IPS DF 6.9 (cell line): ENCODE results near the gene ARRDC2.
A peak's percentile ranks its signal among the peaks of the same experiment; 100 is the strongest.

Source experiments
- DNase-seq: peaks from one replicate; pipeline ENCODE4 v3.0.0-alpha.2; 2013; ENCODE audit warnings: low read depth, low spot score
- H3K27ac ChIP-seq: one replicate; pipeline ENCODE4 v1.5.1; 2013; ENCODE audit warnings: low read length, control low read depth
- H3K27me3 ChIP-seq: 2 replicates; pipeline ENCODE4 v1.6.1; 2013; ENCODE audit warnings: mild to moderate bottlenecking, low read length; ENCODE audit not compliant: control insufficient read depth, insufficient read depth
- H3K36me3 ChIP-seq: 2 replicates; pipeline ENCODE4 v1.6.1; 2013; ENCODE audit warnings: low read length; ENCODE audit not compliant: control insufficient read depth, insufficient read depth
- H3K4me1 ChIP-seq: 2 replicates; pipeline ENCODE4 v1.6.1; 2013; ENCODE audit warnings: low read length; ENCODE audit not compliant: control insufficient read depth, insufficient read depth
- H3K4me3 ChIP-seq: 2 replicates; pipeline ENCODE4 v1.5.1; 2013; ENCODE audit warnings: mild to moderate bottlenecking, low read length
- H3K9me3 ChIP-seq: 2 replicates; pipeline ENCODE4 v1.6.1; 2013; ENCODE audit warnings: low read length, inconsistent platforms; ENCODE audit not compliant: control insufficient read depth, insufficient read depth
- WGBS: extraction: QIAGEN DNeasy Blood & Tissue Kit; methylation state at CpG from one replicate; pipeline ENCODE4 v1.1.7; 2013; ENCODE audit warnings: mixed read lengths, missing lambda C conversion rate; ENCODE audit not compliant: insufficient read length, insufficient coverage; 5-methylcytosine and 5-hydroxymethylcytosine counted together

The ARRDC2 gene

DNA sequence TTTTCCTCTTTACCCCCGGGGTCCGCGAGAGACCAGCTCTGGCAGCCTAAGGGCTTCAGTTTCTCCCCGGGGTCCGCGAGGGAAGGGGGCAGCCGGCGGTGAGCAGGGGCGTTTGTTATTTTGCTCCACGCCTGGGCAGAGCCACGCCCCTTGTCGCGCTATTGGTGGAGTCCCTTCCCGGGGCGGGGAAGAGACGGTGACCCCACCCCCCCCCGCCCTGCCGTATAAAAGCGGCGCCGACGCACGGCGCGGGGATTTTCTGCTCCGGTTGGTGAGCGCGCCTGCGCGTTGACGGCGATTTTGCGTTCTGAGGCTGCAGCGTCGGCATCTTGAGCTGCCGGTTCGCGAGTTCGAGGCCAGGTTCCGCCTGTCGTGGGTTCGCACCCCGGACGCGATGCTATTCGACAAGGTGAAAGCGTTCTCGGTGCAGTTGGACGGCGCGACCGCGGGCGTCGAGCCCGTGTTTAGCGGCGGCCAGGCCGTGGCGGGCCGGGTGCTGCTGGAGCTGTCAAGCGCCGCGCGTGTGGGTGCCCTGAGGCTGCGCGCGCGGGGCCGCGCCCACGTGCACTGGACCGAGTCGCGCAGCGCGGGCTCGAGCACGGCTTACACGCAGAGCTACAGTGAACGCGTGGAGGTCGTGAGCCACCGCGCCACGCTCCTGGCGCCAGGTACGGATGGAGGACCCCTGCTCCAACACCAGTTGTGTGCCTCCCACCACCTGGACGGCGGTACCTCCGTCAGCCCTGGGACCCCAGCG is at the start of gene ARRDC2:
ARRDC2 (plus strand) TSS at position 254 of the 757 bp plus-strand sequence; CDS start at position 395, 141 bp downstream.
- no peaks in the 10 kb centered on the region for H3K27me3 ChIP-seq
- H3K27ac ChIP-seq = no peak within 1 kb of the TSS
- no CpG with 5 or more reads among the region's 92 CpGs for WGBS
- peak within 1 kb of the TSS; percentile 34; the same call in 1 of the 2 replicates for H3K4me3 ChIP-seq
- DNase-seq = peak; percentile 73
- peaks cover 3% of the 10 kb centered on the region for H3K4me1 ChIP-seq
- peaks cover 4% of the 10 kb centered on the region; the same call in 1 of the 2 replicates for H3K36me3 ChIP-seq
- no peaks in the 10 kb centered on the region for H3K9me3 ChIP-seq

DNA sequence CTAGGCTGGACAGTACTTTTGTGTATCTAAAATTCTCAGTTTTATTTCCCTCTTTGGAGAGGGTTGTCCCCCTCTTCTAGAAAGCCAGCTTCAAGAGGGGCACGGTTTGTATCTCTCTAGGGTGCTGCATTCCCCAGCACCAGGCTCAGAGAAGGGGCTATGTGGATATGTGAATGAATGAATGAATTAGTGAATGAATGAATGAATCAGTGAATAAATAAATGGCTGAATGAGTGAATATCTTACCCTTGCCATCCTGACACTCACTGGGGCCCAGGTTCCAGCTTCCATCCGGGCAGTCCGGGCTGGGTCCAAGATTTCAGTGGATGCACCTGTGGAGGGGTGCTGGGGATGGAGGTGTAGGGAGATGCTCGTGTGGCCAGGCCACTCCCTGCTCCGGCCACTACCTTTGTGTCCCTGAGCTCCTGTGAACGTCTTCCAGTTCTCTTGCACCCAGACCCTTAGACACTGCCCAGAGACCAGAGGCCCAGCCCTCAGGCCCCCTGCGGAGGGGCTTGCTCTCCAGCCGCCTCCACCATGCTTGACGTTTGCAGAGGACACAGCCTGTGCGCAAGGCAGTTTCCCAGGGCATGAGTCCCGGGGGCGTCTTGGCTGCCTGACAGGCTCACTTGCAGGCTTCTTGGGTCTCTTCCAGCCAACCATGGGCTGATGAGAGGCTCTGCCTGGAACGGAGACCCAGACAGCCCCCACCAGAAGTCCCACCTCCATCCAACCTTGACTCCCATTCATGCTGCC is 43.9 kb upstream of the ARRDC2 start:
- WGBS = no CpG with 5 or more reads among the region's 13 CpGs
- peaks cover 11% of the 10 kb centered on the region for H3K4me1 ChIP-seq
- H3K9me3 ChIP-seq = no peaks in the 10 kb centered on the region
- H3K27me3 ChIP-seq = no peaks in the 10 kb centered on the region
- no peak overlapping the region for H3K27ac ChIP-seq
- no peak overlapping the region for H3K4me3 ChIP-seq
- no peaks in the 10 kb centered on the region for H3K36me3 ChIP-seq
- DNase-seq = no peak

DNA sequence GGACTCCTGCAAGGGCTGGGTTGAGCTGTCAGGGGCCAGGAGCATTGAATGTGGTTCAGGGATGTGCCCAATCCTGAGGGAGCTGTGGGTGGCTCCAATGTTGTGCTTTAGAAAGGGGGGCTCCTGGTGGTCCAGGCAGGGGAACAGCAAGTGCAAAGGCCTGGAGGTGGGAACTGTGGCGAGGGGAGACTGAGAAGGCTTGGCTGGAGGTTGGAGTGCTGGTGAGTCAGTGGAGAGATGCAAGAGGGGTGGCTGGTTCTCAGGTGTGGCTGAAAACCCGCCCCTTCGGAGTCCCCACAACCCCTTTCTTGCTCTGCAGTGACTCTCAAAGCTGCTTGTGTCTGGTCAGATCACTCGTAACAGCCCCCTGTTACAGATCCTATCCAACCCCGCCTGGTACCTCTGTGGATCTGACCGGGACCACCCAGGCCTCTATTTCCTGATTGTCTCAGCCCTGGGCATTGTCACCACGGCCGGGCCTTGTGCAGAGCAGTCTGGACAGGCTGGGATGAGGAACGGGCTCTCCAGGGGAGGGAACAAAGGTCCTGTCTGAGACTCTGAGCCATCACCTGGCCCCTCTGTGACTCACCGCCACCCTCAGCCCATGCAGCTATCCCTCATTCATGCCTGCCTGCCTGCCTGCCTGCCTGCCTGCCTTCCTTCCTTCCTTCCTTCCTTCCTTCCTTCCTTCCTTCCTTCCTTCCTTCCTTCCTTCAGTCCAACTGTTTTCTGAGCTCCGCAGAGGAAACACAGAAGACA is 42.4 kb upstream of the ARRDC2 start:
- Histone ChIP-seq H3K4me3 (no peak overlapping the region), H3K27me3 (no peaks in the 10 kb centered on the region), H3K36me3 (no peaks in the 10 kb centered on the region), H3K9me3 (no peaks in the 10 kb centered on the region), H3K27ac (no peak overlapping the region), H3K4me1 (peaks cover 11% of the 10 kb centered on the region)
- no peak for DNase-seq
- no CpG with 5 or more reads among the region's 11 CpGs for WGBS

DNA sequence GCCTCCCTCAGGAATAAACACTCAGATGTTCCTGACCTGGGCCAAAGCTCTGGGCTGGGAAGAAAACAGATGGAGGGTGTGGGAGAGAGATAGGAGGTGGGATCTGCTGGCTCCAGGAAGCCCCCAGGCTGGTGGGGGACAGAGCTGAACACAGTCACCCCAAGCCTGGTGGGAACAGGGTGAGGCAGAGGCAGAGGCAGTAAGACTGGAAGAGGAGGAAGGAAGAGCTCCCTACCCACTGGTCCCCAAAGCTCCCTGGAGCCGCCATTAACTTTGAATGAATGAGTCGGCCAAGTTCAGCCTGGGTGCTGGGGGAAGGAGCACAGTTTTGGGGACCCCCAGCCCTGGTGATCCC is 41.9 kb upstream of the ARRDC2 start:
- no CpG with 5 or more reads among the region's 2 CpGs for WGBS
- no peak overlapping the region for H3K4me3 ChIP-seq
- no peak overlapping the region for H3K27ac ChIP-seq
- peaks cover 11% of the 10 kb centered on the region for H3K4me1 ChIP-seq
- no peaks in the 10 kb centered on the region for H3K36me3 ChIP-seq
- H3K27me3 ChIP-seq = no peaks in the 10 kb centered on the region
- DNase-seq = no peak
- no peaks in the 10 kb centered on the region for H3K9me3 ChIP-seq

DNA sequence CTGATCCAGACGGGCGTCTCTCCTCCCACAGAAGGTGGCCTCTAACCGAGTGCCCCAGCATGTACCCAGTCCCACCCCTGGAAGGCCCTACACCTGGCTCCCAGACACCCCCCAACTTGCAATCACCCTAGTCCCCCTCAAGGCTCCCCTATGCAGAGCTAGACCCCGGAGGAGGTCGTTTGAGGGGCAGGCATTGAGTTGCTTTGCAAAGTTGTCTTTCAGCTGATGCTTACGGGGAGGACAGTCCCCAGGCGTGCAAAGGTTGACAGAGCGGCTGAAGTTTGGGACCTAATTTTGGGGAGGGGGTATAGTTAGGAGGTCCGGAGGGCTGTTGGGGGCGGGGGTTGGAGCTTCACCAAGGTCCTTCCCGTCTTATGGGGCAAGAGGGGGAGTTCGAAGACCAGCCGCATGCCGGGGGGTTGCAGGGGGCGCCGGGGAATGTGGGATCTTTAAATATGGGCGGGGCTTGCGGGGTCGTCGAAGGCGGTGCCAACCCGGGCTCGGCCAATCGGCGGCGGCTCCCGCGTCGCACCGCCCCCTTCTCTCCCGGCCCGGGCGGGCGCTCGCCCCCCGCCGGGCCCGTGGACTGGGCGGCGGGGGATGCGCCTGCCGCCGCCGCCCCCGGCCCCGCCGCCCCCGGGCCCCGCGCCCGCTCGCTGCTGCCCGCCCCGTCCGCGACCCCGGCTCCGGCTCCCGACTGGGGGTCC is 41.3 kb upstream of the ARRDC2 start, which contains the start of gene KCNN1:
KCNN1 (plus strand) TSS at position 558 of the 707 bp plus-strand sequence. CDS start 6,782 bp downstream, outside the sequence.
- Histone ChIP-seq H3K4me3 (peak within 1 kb of the TSS; percentile 48; the same call in 1 of the 2 replicates), H3K27me3 (no peaks in the 10 kb centered on the region), H3K27ac (no peak within 1 kb of the TSS), H3K4me1 (peaks cover 11% of the 10 kb centered on the region), H3K9me3 (no peaks in the 10 kb centered on the region), H3K36me3 (no peaks in the 10 kb centered on the region)
- no CpG with 5 or more reads among the region's 59 CpGs for WGBS
- no peak for DNase-seq

DNA sequence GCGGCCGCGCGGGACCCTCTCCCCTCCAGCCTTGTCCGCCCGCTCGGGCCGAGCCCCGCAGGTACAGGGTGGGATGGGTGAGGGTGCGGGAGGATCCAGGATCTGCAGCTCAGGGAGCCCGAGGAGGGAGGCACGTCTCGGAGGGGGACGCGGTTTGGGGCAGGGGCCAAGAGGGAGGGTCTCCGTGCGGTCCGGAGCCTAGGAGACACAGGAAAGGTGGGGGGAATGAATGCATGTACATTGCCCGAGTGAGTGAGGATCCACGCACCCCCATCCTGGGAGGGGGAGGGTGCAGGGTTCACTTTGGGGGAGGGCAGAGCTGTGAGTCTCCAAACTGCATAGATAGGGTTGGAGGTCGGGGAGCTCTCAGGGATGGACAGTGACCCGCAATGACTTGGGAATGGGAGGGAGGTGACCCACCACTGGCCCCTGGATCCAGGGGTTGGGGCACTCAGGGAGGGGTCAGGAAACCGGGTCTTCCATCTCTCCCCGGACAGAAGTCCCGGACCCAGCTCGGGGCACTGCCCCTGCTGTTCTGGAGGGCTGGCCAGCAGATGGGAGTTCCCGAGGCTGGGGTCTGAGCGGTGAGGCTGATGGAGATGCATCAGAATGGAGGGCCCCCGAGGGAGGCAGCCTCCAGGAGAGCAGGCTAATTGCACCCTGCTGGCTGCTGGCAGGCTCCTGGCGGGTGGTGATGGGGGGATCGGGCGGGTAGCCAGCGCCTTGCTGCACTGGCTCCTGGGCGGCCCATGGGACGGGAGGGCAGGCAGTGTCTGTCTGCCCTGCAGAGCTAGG is 40.5 kb upstream of the ARRDC2 start:
- no peaks in the 10 kb centered on the region for H3K27me3 ChIP-seq
- H3K27ac ChIP-seq = no peak overlapping the region

DNA sequence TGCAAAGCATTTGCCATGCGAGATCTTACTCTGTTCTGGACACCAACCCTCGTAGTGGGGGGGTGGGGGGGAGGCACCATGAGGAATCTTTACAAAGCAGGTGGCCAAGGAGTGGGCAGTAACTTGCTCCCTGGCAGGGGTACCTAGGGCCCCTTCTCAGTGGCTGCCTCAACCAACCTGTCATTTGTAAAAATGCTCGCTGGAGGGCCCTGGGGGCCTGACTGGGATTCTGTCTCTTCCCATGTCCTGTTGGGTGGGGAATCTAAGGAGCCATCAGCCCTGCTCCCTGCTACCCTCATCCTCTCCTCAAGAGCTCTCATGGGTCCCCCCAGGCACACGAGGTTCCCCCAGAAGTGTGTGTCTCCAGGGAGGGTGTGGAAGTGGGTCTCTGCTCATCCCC is 39.6 kb upstream of the ARRDC2 start:
- H3K27ac ChIP-seq = no peak overlapping the region
- no CpG with 5 or more reads among the region's 4 CpGs for WGBS
- no peak overlapping the region for H3K4me3 ChIP-seq
- H3K27me3 ChIP-seq = no peaks in the 10 kb centered on the region
- no peaks in the 10 kb centered on the region for H3K9me3 ChIP-seq
- peaks cover 4% of the 10 kb centered on the region; the same call in 1 of the 2 replicates for H3K4me1 ChIP-seq
- H3K36me3 ChIP-seq = no peaks in the 10 kb centered on the region
- DNase-seq = no peak

More for the DNA sequence above, 40.5 kb upstream of the ARRDC2 start:
- Histone ChIP-seq H3K36me3 (no peaks in the 10 kb centered on the region), H3K9me3 (no peaks in the 10 kb centered on the region), H3K4me3 (peak overlapping the region; percentile 48; the same call in 1 of the 2 replicates), H3K4me1 (peaks cover 5% of the 10 kb centered on the region; the same call in 1 of the 2 replicates)
- no CpG with 5 or more reads among the region's 35 CpGs for WGBS
- no peak for DNase-seq

DNA sequence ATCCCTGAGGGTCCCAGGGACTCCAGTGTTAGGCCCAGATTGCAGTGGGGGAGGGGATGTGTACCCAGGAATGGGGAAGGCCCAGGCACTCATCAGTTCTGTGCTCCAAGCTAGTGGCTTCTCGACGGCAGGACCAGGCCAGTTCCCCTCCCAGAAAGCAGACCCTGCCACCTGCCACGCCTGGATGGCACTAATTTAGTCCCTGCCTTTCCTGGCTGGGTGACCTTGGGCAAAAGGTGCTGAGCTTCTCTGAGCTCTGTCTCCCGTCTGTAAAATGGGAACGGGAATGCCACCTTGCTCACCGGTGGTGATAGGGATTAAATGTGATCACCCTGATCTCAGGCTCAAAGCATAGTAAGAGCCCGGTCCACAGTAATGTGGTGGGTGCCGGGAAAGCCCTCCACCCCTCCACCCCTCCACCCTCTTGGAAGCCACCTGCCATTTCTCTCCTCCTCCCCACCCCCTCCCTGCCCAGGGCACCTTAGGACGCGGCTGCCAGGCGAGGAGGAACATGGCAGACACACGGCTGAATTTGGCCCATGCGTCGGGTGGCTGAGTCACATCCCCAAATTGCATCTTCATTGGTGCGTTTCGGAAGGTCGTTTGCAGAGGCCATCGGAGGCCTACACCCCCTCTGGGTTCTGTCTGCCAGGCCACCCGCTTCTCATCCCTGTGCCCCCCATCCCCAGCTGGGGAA is 38.7 kb upstream of the ARRDC2 start:
- Histone ChIP-seq H3K4me1 (peaks cover 4% of the 10 kb centered on the region; the same call in 1 of the 2 replicates), H3K36me3 (0 out of 2 replicates have a peak, but pooled peaks cover 6% of the 10 kb centered on the region), H3K9me3 (no peaks in the 10 kb centered on the region), H3K27me3 (no peaks in the 10 kb centered on the region), H3K4me3 (no peak overlapping the region), H3K27ac (no peak overlapping the region)
- DNase-seq = no peak
- WGBS = no CpG with 5 or more reads among the region's 19 CpGs

DNA sequence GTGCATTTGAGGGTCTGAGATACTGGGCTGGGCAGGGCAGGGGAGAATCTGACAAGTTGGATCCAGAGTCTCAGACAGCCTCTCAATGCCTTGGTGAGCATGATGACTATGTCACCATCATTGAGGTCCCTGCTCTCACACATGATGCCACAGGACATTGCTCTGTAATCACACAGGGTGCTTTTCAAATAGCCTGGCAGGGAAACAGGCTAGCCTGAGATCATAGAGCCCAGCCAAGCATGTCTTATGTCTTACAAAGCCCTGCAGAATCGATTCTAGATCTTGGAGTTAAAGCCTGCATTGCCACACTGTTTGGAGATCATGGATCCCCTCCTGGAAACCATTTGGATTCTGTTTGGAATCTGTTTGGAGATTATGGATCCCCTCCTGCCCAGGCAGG is 35.7 kb upstream of the ARRDC2 start:
- no peaks in the 10 kb centered on the region for H3K9me3 ChIP-seq
- DNase-seq = no peak
- WGBS = no CpG with 5 or more reads among the region's 1 CpG
- H3K4me3 ChIP-seq = no peak overlapping the region
- 0 out of 2 replicates have a peak, but pooled peaks cover 10% of the 10 kb centered on the region for H3K36me3 ChIP-seq
- H3K27me3 ChIP-seq = no peaks in the 10 kb centered on the region
- H3K27ac ChIP-seq = no peak overlapping the region
- H3K4me1 ChIP-seq = peaks cover 4% of the 10 kb centered on the region; the same call in 1 of the 2 replicates
